ENCODE data around the gene TXNRD1.

GRCh38 chr12:104320627-104321024 is 105.0 kb downstream of the TXNRD1 start:
- TF ChIP-seq, protein P1, sequence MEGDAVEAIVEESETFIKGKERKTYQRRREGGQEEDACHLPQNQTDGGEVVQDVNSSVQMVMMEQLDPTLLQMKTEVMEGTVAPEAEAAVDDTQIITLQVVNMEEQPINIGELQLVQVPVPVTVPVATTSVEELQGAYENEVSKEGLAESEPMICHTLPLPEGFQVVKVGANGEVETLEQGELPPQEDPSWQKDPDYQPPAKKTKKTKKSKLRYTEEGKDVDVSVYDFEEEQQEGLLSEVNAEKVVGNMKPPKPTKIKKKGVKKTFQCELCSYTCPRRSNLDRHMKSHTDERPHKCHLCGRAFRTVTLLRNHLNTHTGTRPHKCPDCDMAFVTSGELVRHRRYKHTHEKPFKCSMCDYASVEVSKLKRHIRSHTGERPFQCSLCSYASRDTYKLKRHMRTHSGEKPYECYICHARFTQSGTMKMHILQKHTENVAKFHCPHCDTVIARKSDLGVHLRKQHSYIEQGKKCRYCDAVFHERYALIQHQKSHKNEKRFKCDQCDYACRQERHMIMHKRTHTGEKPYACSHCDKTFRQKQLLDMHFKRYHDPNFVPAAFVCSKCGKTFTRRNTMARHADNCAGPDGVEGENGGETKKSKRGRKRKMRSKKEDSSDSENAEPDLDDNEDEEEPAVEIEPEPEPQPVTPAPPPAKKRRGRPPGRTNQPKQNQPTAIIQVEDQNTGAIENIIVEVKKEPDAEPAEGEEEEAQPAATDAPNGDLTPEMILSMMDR (IDR thresholded peaks at IDR 0.05; ENCODE audit: control extremely low read depth in 1 of 3, insufficient read depth in 1 of 3, low read depth in 1 of 3, low read length in 3 of 3): no peak
- TF ChIP-seq MAFK (IDR thresholded peaks at IDR 0.05; ENCODE audit: low read depth, low read length) (no peak), EP300 (IDR thresholded peaks at IDR 0.05; ENCODE audit: borderline replicate concordance in 1 of 2, low read depth in 2 of 2, low read length in 2 of 2) (no peak), YY1 (IDR thresholded peaks at IDR 0.05; ENCODE audit: low read depth, low read length) (no peak), POLR2AphosphoS5 (IDR thresholded peaks at IDR 0.05; ENCODE audit: low read depth, low read length) (no peak), JUND (IDR thresholded peaks at IDR 0.05; ENCODE audit: low read length) (no peak), SRF (IDR thresholded peaks at IDR 0.05; ENCODE audit: low read depth, low read length) (no peak), CBX5 (IDR thresholded peaks at IDR 0.05; ENCODE audit: low read depth, low read length) (no peak), MAX (IDR thresholded peaks at IDR 0.05) (no peak), CEBPB (IDR thresholded peaks at IDR 0.05; ENCODE audit: low read depth, low read length) (no peak)

All from H1 (cell line).